RPMI8226 (cell line): Measurements from ENCODE around the gene ABCC12.
A peak's percentile ranks its signal among the peaks of the same experiment; 100 is the strongest.
"Not testable (repeated sequence)": the region's sequence is repeated elsewhere in the genome, so short reads cannot be mapped to it uniquely, and the experiment has no call there.

Source experiments
- DNase-seq: peaks from one replicate; pipeline ENCODE4 v3.0.0-alpha.2; 2015

ABCC12 gene

GRCh38 chr16:48155926-48156789 lies at the start of gene ABCC12:
TSS of gene ABCC12 (minus strand) at chr16:48155993. CDS start at chr16:48146424, 9,569 bp downstream.
- DNase-seq, result no peak

DNA sequence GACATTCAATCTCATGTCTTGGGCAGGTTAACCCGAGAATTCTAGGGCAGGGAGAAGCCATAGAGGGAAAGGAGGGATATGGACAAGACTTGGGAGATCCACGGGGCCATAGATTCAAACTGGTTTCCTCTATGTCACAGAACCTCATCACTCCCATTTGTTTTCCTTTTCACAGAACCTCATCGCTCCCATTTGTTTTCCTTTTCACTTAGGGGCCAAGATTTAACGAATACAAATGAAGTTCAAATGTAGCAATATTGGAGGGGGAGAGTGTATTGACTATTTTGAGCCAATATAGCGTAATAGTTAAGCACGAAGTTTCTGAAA lies 49.0 kb upstream of the ABCC12 start:
- DNase-seq, result no peak

DNA sequence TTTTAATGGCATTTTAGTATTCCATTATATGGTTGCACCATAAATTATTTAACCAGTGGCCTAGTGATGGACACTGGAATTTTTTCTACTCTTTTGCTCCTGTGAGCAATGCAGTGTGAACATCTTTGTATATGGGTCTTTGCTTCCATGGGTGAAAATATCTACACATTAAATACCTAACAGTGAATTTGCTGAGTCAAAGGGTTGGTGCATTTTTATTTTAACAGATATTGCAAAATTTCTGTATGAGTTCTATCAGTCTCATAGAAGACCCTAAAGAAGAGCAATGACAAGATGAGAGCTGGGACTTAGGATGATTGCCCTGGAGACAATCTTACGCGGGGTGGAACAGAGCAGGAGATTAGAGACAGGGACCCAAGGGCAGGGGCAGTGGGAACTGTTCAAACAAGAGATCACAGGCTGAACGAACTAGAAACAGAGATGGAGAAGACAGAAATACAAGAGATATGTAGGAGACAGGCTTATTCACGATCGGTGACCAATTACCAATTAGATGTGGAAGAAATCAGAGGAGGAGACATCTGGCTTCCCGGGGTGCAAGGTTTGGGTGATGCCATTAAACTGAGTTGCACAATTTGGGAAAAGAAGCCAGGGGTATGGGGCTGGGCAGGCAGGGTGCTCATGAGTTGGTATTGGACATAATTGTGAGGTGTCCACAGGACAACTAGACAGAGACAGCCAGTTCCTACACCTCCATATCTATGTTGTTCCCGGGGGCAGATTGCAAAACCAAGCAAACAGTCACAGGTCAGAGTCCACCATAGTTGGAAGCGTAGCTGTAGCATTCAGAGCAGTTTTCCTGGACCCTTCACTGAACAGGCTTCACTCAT lies 48.4 kb upstream of the ABCC12 start:
- no peak for DNase-seq

DNA sequence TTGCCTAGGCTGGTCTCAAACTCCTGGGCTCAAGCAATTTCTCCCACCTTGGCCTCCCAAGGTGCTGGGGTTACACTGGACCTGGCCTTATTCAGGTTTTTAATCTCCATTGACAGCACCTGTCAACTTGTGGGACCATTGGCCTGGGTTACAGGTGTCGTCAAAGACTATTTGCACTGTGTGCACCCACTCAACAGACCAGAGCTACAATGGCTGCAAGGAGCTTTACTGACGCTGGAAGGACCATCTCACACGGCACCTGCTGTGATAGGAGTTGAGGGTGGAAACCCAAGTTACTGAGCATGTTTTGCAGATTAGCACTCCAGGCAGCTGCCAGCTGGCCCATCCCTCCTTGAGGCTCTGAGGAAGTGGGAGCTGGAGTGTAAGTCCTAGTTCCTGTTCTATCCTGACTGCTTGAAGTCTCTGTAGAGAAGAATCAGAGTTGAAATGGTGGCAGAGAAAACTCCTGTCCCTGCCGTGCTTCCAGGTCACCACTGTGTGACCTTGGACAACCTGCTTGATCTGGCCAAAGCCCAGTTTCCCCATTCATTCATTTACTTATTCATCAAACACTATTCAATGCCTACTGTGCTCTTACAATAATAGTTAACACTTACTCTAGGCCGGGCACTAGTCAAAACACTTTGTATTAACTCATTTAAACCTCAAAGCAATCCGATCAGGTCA lies 45.9 kb upstream of the ABCC12 start:
- no peak for DNase-seq

- DNase-seq, result no peak
Measured at GRCh38 chr16:48197294-48197693, 41.5 kb upstream of the ABCC12 start.

- DNase-seq, result no peak
Measured at GRCh38 chr16:48194828-48195556, 39.2 kb upstream of the ABCC12 start.

DNA sequence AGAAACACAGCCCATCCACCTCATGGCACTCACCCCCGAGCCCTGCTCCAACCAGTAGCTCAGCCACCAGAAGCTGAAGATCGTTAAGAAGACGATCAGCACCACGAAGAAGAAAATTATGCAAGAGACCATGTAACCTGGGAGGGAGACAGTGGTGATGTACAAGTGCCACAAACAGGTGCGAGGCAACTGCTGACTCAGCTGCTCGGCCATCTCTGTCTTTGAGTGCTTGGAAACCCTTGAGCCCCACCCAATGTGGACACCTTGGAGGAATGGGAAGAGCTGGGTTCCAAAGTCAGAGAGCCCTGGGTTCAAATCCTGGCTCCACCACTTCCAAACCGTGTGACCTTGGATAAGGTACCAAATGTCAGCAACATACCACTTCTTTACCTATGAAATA lies 38.1 kb upstream of the ABCC12 start:
- DNase-seq, result peak; percentile 17

- no peak for DNase-seq
Measured at GRCh38 chr16:48188449-48189102, 32.8 kb upstream of the ABCC12 start.

- DNase-seq, result no peak
Measured at GRCh38 chr16:48187779-48188178, 32.0 kb upstream of the ABCC12 start.

GRCh38 chr16:48184681-48185080 lies 28.9 kb upstream of the ABCC12 start:
- no peak for DNase-seq

DNA sequence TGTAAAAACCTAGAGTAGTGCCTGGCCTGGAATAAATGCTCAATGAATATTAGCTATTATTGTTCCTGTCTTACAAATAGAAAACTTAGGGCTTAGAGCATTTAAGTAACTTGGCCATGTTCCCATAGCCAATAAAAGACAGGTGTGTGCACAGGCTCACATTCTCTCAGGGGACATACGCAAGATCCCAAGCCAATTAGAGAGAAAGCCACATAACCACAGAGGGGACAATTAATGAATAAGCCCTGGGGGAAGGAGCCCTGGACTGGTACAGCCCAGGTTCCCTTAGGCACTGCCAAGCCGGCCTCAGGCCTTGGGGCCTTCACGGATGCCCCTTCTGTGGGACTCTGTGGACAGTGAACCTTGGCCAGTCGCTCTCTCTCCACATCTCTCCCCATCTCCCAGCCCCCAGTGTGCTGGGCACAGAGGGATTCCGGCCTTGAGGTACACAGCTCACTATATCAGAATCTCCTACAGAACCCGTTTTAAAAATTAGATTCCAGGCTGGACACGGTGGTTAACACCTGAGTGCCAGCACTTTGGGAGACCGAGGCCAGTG lies 27.3 kb upstream of the ABCC12 start:
- peak; percentile 40 for DNase-seq

GRCh38 chr16:48181746-48182520 lies 26.1 kb upstream of the ABCC12 start:
- DNase-seq, result not testable (repeated sequence)

- DNase-seq, result no peak
Measured at GRCh38 chr16:48180868-48181480, 25.2 kb upstream of the ABCC12 start.

DNA sequence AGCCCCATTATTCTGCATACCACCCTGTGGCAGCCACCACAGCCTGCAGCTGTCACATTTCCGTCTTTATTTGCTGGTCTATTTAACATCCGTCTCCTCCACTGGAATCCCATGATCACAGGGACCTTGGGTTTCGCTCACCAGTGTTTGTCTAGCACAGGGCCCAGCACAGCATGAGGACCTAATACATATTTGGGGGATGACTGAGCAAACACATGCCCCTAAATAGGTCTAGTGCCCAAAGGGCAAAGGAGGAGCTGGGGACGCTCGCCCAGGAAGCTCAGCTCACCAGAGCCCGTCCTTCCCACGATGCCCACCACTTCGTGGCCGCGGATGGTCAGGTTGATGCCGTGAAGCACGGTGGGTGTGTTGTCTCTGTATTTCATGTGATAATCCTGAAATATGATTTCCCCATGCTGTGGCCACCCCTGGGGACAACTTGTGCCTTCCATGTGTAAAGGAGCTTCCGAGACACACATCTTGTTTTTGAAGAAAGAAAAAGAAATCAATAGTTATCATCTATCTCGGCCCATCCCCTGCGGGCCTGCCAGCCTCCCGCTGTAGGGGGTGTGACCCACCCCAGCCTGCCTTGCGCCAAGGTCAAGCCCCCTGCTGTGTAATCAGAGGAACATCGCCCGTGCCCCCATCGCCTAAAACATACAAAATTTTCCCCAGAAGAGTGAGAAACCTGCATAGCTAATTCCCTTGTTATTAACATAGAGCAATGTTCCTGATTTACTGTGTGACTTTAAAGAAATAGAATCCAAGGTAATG lies 21.0 kb upstream of the ABCC12 start:
- no peak for DNase-seq

DNA sequence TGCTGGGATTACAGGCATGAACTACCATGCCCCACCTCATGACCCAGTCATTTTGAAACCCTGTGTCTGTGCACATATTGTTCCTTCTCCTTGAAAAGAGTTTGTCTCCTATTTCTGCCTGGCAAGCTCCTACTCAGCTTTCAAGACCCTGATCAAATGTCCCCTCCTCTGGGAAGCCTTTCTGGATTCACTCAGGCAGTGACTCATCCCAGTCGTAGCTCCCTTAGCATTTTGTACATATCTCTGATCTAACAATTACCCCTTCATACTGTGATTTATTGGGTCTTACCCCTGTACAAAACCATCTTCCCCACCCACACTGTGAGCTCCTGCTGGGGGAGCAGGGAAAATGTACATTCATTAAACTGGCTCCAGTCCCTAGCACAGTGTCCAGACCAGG lies 18.1 kb upstream of the ABCC12 start:
- DNase-seq, result no peak

- DNase-seq, result no peak
Measured at GRCh38 chr16:48172682-48173081, 16.9 kb upstream of the ABCC12 start.

GRCh38 chr16:48169896-48170295 lies 14.1 kb upstream of the ABCC12 start:
- no peak for DNase-seq

- no peak for DNase-seq
Measured at GRCh38 chr16:48168075-48168474, 12.3 kb upstream of the ABCC12 start.

- not testable (repeated sequence) for DNase-seq
Measured at GRCh38 chr16:48166617-48167016, 10.8 kb upstream of the ABCC12 start.
